IMR-90 (cell line): Measurements from ENCODE around the gene CAMTA1. TPM values are rescaled to one million over a fixed set of nuclear protein-coding genes. Genes with fewer than 3 reads are reported as not detected.
"Not testable (repeated sequence)": the region's sequence is repeated elsewhere in the genome, so short reads cannot be mapped to it uniquely, and the experiment has no call there.

Experiments used
- ATAC-seq: fragments of 200-7000 bp; cut with Tn5 transposase; 2 replicates; pipeline ENCODE4 v1.9.1; 2020; ENCODE audit warnings: low read depth, mild to moderate bottlenecking, moderate library complexity
- BruUV-seq: library from RNA; stranded (reverse); fragments of 400-500 nt; replicated peaks from 2 replicates; lab custom pipeline; 2021; lab: Mats Ljungman, UMichigan
- CTCF ChIA-PET: fragments of 300-600 bp; formaldehyde crosslinking; extraction: SDS; loops from one replicate; lab custom pipeline; 2021; ENCODE audit warnings: antibody characterized with exemption; lab: Yijun Ruan, JAX
- POLR2A ChIA-PET: fragments of 300-600 bp; sonication (Branson Sonifier 250); formaldehyde crosslinking; loops from one replicate; lab custom pipeline; 2022; ENCODE audit warnings: antibody characterized with exemption; ENCODE audit not compliant: unreplicated experiment; lab: Charles Lee
- DNase-seq: peaks from one replicate; pipeline ENCODE4 v3.0.0; 2013
- H2AFZ ChIP-seq: replicated peaks from 2 replicates; pipeline ENCODE3; 2013; ENCODE audit warnings: low read length, mild to moderate bottlenecking; ENCODE audit not compliant: poor library complexity
- H2AK5ac ChIP-seq: 2 replicates; pipeline ENCODE4 v1.6.1; 2013; ENCODE audit warnings: low read depth, low read length, inconsistent platforms
- H2AK9ac ChIP-seq: replicated peaks from 2 replicates; pipeline ENCODE3; 2013; ENCODE audit warnings: mild to moderate bottlenecking, low read depth, low read length, moderate library complexity; ENCODE audit not compliant: poor library complexity
- H2BK120ac ChIP-seq: 2 replicates; pipeline ENCODE4 v1.6.1; 2013; ENCODE audit warnings: low read depth, low read length, inconsistent platforms
- H2BK15ac ChIP-seq: 3 replicates; pipeline ENCODE4 v1.6.1; 2013; ENCODE audit warnings: low read depth, low read length, inconsistent platforms
- H2BK20ac ChIP-seq: 2 replicates; pipeline ENCODE4 v1.6.1; 2013; ENCODE audit warnings: low read depth, mild to moderate bottlenecking, inconsistent platforms, low read length, moderate library complexity
- H2BK5ac ChIP-seq: 2 replicates; pipeline ENCODE4 v1.6.1; 2013; ENCODE audit warnings: mild to moderate bottlenecking, low read depth, low read length, inconsistent platforms; ENCODE audit not compliant: poor library complexity, severe bottlenecking
- H3K14ac ChIP-seq: replicated peaks from 2 replicates; pipeline ENCODE4 v1.6.1; 2013; ENCODE audit warnings: low read depth, low read length, inconsistent platforms
- H3K18ac ChIP-seq: 2 replicates; pipeline ENCODE4 v1.6.1; 2013; ENCODE audit warnings: low read depth, low read length, control low read depth
- H3K23ac ChIP-seq: 2 replicates; pipeline ENCODE4 v1.6.1; 2013; ENCODE audit warnings: low read depth, low read length, inconsistent platforms
- H3K27ac ChIP-seq: 2 replicates; pipeline ENCODE4 v1.5.1; 2013; ENCODE audit warnings: mild to moderate bottlenecking, control low read depth, low read length; ENCODE audit not compliant: insufficient read depth
- H3K27me3 ChIP-seq: 2 replicates; pipeline ENCODE4 v1.6.1; 2013; ENCODE audit warnings: low read length; ENCODE audit not compliant: control insufficient read depth, insufficient read depth
- H3K36me3 ChIP-seq: 2 replicates; pipeline ENCODE4 v1.6.1; 2013; ENCODE audit warnings: low read length, mixed read lengths; ENCODE audit not compliant: control insufficient read depth, insufficient read depth
- H3K4ac ChIP-seq: 2 replicates; pipeline ENCODE4 v1.6.1; 2013; ENCODE audit warnings: low read depth, low read length, inconsistent platforms
- H3K4me1 ChIP-seq: 2 replicates; pipeline ENCODE4 v1.6.1; 2013; ENCODE audit warnings: low read length, mixed read lengths; ENCODE audit not compliant: control insufficient read depth, insufficient read depth
- H3K4me2 ChIP-seq: 2 replicates; pipeline ENCODE4 v1.6.1; 2013; ENCODE audit warnings: low read depth, mild to moderate bottlenecking, control low read depth, low read length, moderate library complexity
- H3K4me3 ChIP-seq: 2 replicates; pipeline ENCODE4 v1.5.1; 2013; ENCODE audit warnings: low read depth, mild to moderate bottlenecking, control low read depth, low read length, moderate library complexity; ENCODE audit not compliant: insufficient read depth
- H3K56ac ChIP-seq: 2 replicates; pipeline ENCODE4 v1.6.1; 2013; ENCODE audit warnings: low read length, inconsistent platforms; ENCODE audit not compliant: insufficient read depth; ENCODE audit errors: extremely low read depth
- H3K79me1 ChIP-seq, 2 experiments: 2 replicates each; pipeline ENCODE4 v1.6.1; 2013; ENCODE audit warnings: low read length in 2 of 2, inconsistent platforms in 1 of 2, low read depth in 1 of 2
- H3K9ac ChIP-seq: 2 replicates; pipeline ENCODE4 v1.6.1; 2013; ENCODE audit warnings: low read depth, low read length, control low read depth
- H3K9me1 ChIP-seq: 2 replicates; pipeline ENCODE4 v1.6.1; 2013; ENCODE audit warnings: low read length, inconsistent platforms; ENCODE audit not compliant: insufficient read depth
- H3K9me3 ChIP-seq: 2 replicates; pipeline ENCODE4 v1.6.1; 2013; ENCODE audit warnings: low read length; ENCODE audit not compliant: control insufficient read depth, insufficient read depth
- H4K20me1 ChIP-seq: 2 replicates; pipeline ENCODE4 v1.6.1; 2013; ENCODE audit warnings: low read length, inconsistent platforms; ENCODE audit not compliant: insufficient read depth
- H4K5ac ChIP-seq: 2 replicates; pipeline ENCODE4 v1.6.1; 2013; ENCODE audit warnings: mild to moderate bottlenecking, low read depth, low read length, control low read depth
- H4K8ac ChIP-seq, 2 experiments: 2 replicates each; pipeline ENCODE4 v1.6.1; 2013; ENCODE audit warnings: low read depth in 2 of 2, low read length in 2 of 2, control low read depth in 1 of 2, inconsistent platforms in 1 of 2
- H4K91ac ChIP-seq: 2 replicates; pipeline ENCODE4 v1.6.1; 2013; ENCODE audit warnings: low read depth, low read length, inconsistent platforms; ENCODE audit not compliant: insufficient read depth
- FOS ChIP-seq: fragments of 150-350 bp; IDR thresholded peaks from 2 replicates; pipeline ENCODE4 v1.6.1; 2016; ENCODE audit warnings: low read depth, low read length
- POLR2A ChIP-seq: IDR thresholded peaks from 2 replicates; pipeline ENCODE4 v1.6.1; 2012; ENCODE audit warnings: mild to moderate bottlenecking, low read depth, low read length
- RAD21 ChIP-seq: IDR thresholded peaks from 2 replicates; pipeline ENCODE4 v1.6.1; 2012; ENCODE audit warnings: low read length, improper control_type of control experiment
- WGBS, 2 experiments: methylation state at CpG; one replicate each; pipeline versions ENCODE4 v1.1.5 to v1.1.7; 2013; ENCODE audit warnings: missing lambda C conversion rate in 2 of 2; ENCODE audit not compliant: insufficient read length in 1 of 2; ENCODE audit errors: extremely low coverage in 2 of 2; 5-methylcytosine and 5-hydroxymethylcytosine counted together
- dilution Hi-C: fragments of 300-500 bp; cut with HindIII; formaldehyde crosslinking; loops from one replicate; pipeline ENCODE4 v1.14.3; 2018; ENCODE audit warnings: low sequenced_read_pairs; ENCODE audit not compliant: unreplicated experiment
- in situ Hi-C: fragments of 300-500 bp; cut with MboI; formaldehyde crosslinking; loops from 3 replicates; pipeline ENCODE4 v1.14.3; 2019; ENCODE audit warnings: low sequenced_read_pairs, inconsistent platforms, mixed read lengths
- intact Hi-C: fragments of 100-400 bp; cut with micrococcal nuclease; formaldehyde crosslinking; loops from 2 replicates; pipeline ENCODE4 v1.10.0; 2022
- polyA plus RNA-seq, 3 experiments: library from polyadenylated mRNA; depleted of rRNA; stranded (reverse); fragments of >200 nt; gene quantifications; 2 replicates each; pipeline ENCODE4 v1.2.3, GENCODE V29; 2012; ENCODE audit warnings: low replicate concordance in 1 of 3
- total RNA-seq: library from RNA; depleted of rRNA; stranded (reverse); fragments of >200 nt; gene quantifications from 2 replicates; pipeline ENCODE4 v1.2.3, GENCODE V29; 2012

Gene CAMTA1
- total and polyA plus RNA-seq, 2 of the 4 experiments (the other 2 are of a cell fraction), result 35.5 to 74.3 TPM

DNA sequence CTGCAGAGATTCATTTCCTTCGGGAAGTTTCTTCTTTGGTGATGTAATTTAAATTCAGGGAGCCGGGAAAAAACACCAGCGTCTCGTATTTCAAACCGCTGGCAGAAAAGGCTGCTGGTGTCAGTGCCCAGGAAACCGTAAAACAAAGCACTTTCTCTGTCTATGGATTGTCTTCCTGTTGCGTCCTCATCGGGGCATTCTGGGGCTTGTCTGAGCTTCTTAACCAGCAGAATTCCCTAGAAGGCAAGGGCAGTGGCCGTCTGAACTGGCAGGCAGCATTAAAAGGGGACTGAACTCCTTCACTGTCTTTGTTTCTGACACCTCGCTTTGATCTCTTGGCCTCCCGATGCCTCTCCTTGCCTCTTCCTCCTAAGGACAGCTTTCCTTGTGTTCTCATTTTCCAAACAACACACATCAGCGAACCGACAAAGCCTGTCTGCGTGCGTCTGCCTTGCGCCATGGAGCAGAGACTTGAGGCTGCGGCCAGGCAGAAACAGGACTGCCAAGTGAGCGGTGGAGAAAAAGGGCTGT lies 594.3 kb downstream of the CAMTA1 start:
- Histone ChIP-seq H3K56ac (peak overlapping the region; percentile 31; the same call in 1 of the 2 replicates), H3K27ac (peak overlapping the region; percentile 49), H4K20me1 (no peaks in the 10 kb centered on the region), H4K5ac (peak overlapping the region; percentile 61), H3K14ac (peak overlapping the region; percentile 87), H4K91ac (peak overlapping the region; percentile 88), H4K8ac (peak overlapping the region; percentile 89 to 91), H3K9me3 (peaks cover 4% of the 10 kb centered on the region), H2AK9ac (no peak overlapping the region), H2BK120ac (peak overlapping the region; percentile 87), H3K23ac (peak overlapping the region; percentile 87), H3K79me1 (no peaks in the 10 kb centered on the region), H3K9ac (peak overlapping the region; percentile 43), H3K4ac (peak overlapping the region; percentile 78), H2AFZ (peak overlapping the region; percentile 91), H3K9me1 (peaks cover 2% of the 10 kb centered on the region; the same call in 1 of the 2 replicates), H2BK20ac (peak overlapping the region; percentile 77; the same call in 1 of the 2 replicates), H2BK5ac (peak overlapping the region; percentile 48), H3K4me3 (no peak overlapping the region), H3K36me3 (no peaks in the 10 kb centered on the region), H2BK15ac (peak overlapping the region; percentile 88; the same call in 2 of the 3 replicates), H2AK5ac (peak overlapping the region; percentile 73; the same call in 1 of the 2 replicates), H3K4me1 (peaks cover 6% of the 10 kb centered on the region), H3K4me2 (peak overlapping the region; percentile 52), H3K18ac (peak overlapping the region; percentile 65), H3K27me3 (peaks cover 1% of the 10 kb centered on the region; the same call in 1 of the 2 replicates)
- DNase-seq (peak; percentile 83), ATAC-seq (peak; percentile 84)
- in situ Hi-C loops, result no loop called here
- TF ChIP-seq RAD21 (no peak; the same call in 1 of the 2 replicates), POLR2A (peak; percentile 47; the same call in 1 of the 2 replicates), FOS (no peak)
- WGBS, 2 experiments, result 7% methylated on average over 7 of the region's 18 CpGs; no CpG with 5 or more reads in 1 of the 2 experiments
- ChIA-PET CTCF (no interaction called here), POLR2A (interaction anchor here (0.6 kb wide), 1 partner anchor 378 kb away, joined by 3 read pairs; no protein-coding TSS in a partner anchor)
- no TSS peak for BruUV-seq
- dilution Hi-C loops, result no loop called here
- intact Hi-C loops, result no loop called here

- not testable (repeated sequence) for H2AFZ ChIP-seq
These were observed 594.8 kb downstream of the CAMTA1 start for GRCh38 chr1:7380068-7380467.

More at GRCh38 chr1:7380068-7380467, 594.8 kb downstream of the CAMTA1 start:
- H2AK5ac ChIP-seq, H3K14ac ChIP-seq, H3K4ac ChIP-seq, H3K27me3 ChIP-seq, H2BK5ac ChIP-seq, CTCF ChIA-PET, H4K20me1 ChIP-seq, ATAC-seq, H2AK9ac ChIP-seq, H3K79me1 ChIP-seq, H3K9ac ChIP-seq, H2BK20ac ChIP-seq, H3K36me3 ChIP-seq, H3K56ac ChIP-seq, H2BK120ac ChIP-seq, H4K5ac ChIP-seq, H3K4me3 ChIP-seq, intact Hi-C loops, dilution Hi-C loops, DNase-seq, H3K9me1 ChIP-seq, H3K4me2 ChIP-seq, H3K9me3 ChIP-seq, POLR2A ChIA-PET, BruUV-seq, H3K18ac ChIP-seq, H3K23ac ChIP-seq, H3K27ac ChIP-seq, in situ Hi-C loops, H2BK15ac ChIP-seq, H3K4me1 ChIP-seq, H4K91ac ChIP-seq: not testable (repeated sequence)
- H4K8ac ChIP-seq, result peak overlapping the region in 1 of 2 experiments; percentile 91; a peak in 1 of 4 replicates
- 100% methylated on average over 2 of the region's 9 CpGs; no CpG with 5 or more reads in 1 of the 2 experiments for WGBS, 2 experiments
